K562 (cell line): ENCODE data around the gene CCDC17. TPM values are rescaled to one million over a fixed set of nuclear protein-coding genes. Genes with fewer than 3 reads are reported as not detected.

Experiments
- ARHGAP35 ChIP-seq: fragments of 450-650 bp; IDR thresholded peaks from 2 replicates; pipeline ENCODE4 v1.6.1; 2018; ENCODE audit not compliant: partially characterized antibody
- CBFA2T3 ChIP-seq: fragments of 450-650 bp; IDR thresholded peaks from 2 replicates; pipeline ENCODE4 v1.6.1; 2017
- CBX5 ChIP-seq: IDR thresholded peaks from 2 replicates; pipeline ENCODE4 v1.6.1; 2014; ENCODE audit warnings: low read depth, borderline replicate concordance
- DDX20 ChIP-seq: fragments of 450-650 bp; IDR thresholded peaks from 2 replicates; pipeline ENCODE4 v1.6.1; 2016; ENCODE audit warnings: missing genetic modification characterization, low read depth, mild to moderate bottlenecking, missing compliant biosample characterization, moderate library complexity
- ELF2 ChIP-seq: fragments of 250-450 bp; sonication (Bioruptor Pico); IDR thresholded peaks from 2 replicates; pipeline ENCODE4 v1.5.0; 2021; ENCODE audit warnings: mild to moderate bottlenecking
- EP400 ChIP-seq: fragments of 450-650 bp; IDR thresholded peaks from 2 replicates; pipeline ENCODE4 v1.6.1; 2017; ENCODE audit warnings: antibody characterized with exemption, mild to moderate bottlenecking, moderate library complexity
- ETV1 ChIP-seq: fragments of 450-650 bp; conservative IDR thresholded peaks from 2 replicates; pipeline ENCODE4 v1.6.1; 2016; ENCODE audit warnings: missing genetic modification characterization, control low read depth, low read depth, missing compliant biosample characterization
- GATAD2A ChIP-seq: fragments of 450-650 bp; IDR thresholded peaks from 2 replicates; pipeline ENCODE4 v1.6.1; 2017
- GTF2F1 ChIP-seq: IDR thresholded peaks from 2 replicates; pipeline ENCODE4 v1.6.1; 2011; ENCODE audit warnings: low read depth, low read length, improper control_type of control experiment
- HCFC1 ChIP-seq: IDR thresholded peaks from 2 replicates; pipeline ENCODE4 v1.6.1; 2012; ENCODE audit warnings: low read depth, low read length, improper control_type of control experiment
- HDAC1 ChIP-seq, 2 experiments: fragments of 450-650 bp; IDR thresholded peaks; 2 replicates each; pipeline ENCODE4 v1.6.1; 2016 to 2017; ENCODE audit warnings: inconsistent platforms in 1 of 2, mild to moderate bottlenecking in 1 of 2, moderate library complexity in 1 of 2
- HNRNPH1 ChIP-seq: fragments of 200-400 bp; formaldehyde crosslinking; optimal IDR thresholded peaks from 2 replicates; pipeline ENCODE3; 2017; ENCODE audit warnings: low read depth, mild to moderate bottlenecking, low read length, moderate library complexity
- KDM5B ChIP-seq: fragments of 200-600 bp; sonication (generic); IDR thresholded peaks from 2 replicates; pipeline ENCODE4 v1.6.1; 2012; ENCODE audit warnings: low read depth, mild to moderate bottlenecking, moderate library complexity, low read length, control low read depth, inconsistent platforms; ENCODE audit not compliant: insufficient replicate concordance
- MXD1 ChIP-seq: fragments of 250-450 bp; sonication (Bioruptor Pico); IDR thresholded peaks from 2 replicates; pipeline ENCODE4 v1.8.0; 2021; ENCODE audit warnings: borderline replicate concordance, mild to moderate bottlenecking, moderate library complexity; ENCODE audit not compliant: poor library complexity, severe bottlenecking
- NCOA1 ChIP-seq: fragments of 450-650 bp; IDR thresholded peaks from 2 replicates; pipeline ENCODE4 v1.6.1; 2016; ENCODE audit warnings: low read depth
- NFXL1 ChIP-seq: fragments of 450-650 bp; formaldehyde crosslinking; IDR thresholded peaks from 2 replicates; pipeline ENCODE4 v1.4.0; 2021; ENCODE audit warnings: mild to moderate bottlenecking
- NR3C1 ChIP-seq: sonication (generic); formaldehyde crosslinking; IDR thresholded peaks from 2 replicates; pipeline ENCODE4 v1.8.1; 2022; ENCODE audit warnings: missing genetic modification reagents
- PHB2 ChIP-seq: fragments of 450-650 bp; IDR thresholded peaks from 2 replicates; pipeline ENCODE4 v1.6.1; 2017; ENCODE audit warnings: low read depth
- RAD21 ChIP-seq, 2 experiments: fragments of 250-450 bp in 1 of 2; fragments of 450-650 bp in 1 of 2; sonication (Bioruptor Pico) in 1 of 2; formaldehyde crosslinking in 1 of 2; IDR thresholded peaks in 1 of 2; conservative IDR thresholded peaks in 1 of 2; 2 replicates each; pipeline versions ENCODE4 v1.4.0 to v1.8.0; 2020 to 2022; ENCODE audit warnings: mild to moderate bottlenecking in 2 of 2, moderate library complexity in 1 of 2
- RFX1 ChIP-seq: fragments of 450-650 bp; IDR thresholded peaks from 2 replicates; pipeline ENCODE4 v1.6.1; 2016; ENCODE audit warnings: mild to moderate bottlenecking, moderate library complexity
- SMARCE1 ChIP-seq: fragments of 450-650 bp; IDR thresholded peaks from 2 replicates; pipeline ENCODE4 v1.7.1; 2016; ENCODE audit warnings: mild to moderate bottlenecking
- SP2 ChIP-seq: IDR thresholded peaks from 2 replicates; pipeline ENCODE4 v1.6.1; 2011; ENCODE audit warnings: mild to moderate bottlenecking, low read depth, low read length, moderate library complexity; ENCODE audit not compliant: poor library complexity, severe bottlenecking; ENCODE audit errors: extremely low read depth
- SREBF1 ChIP-seq: fragments of 150-350 bp; IDR thresholded peaks from 2 replicates; pipeline ENCODE4 v1.6.1; 2014; ENCODE audit warnings: antibody characterized with exemption, low read depth, low read length, borderline replicate concordance
- SREBF2 ChIP-seq: sonication (generic); formaldehyde crosslinking; IDR thresholded peaks from 2 replicates; pipeline ENCODE4 v1.4.0; 2020; ENCODE audit warnings: mild to moderate bottlenecking, missing genetic modification reagents
- SRF ChIP-seq, 2 experiments: fragments of 250-450, 450-650 bp in 1 of 2; sonication (Bioruptor Pico) in 1 of 2; sonication (generic) in 1 of 2; formaldehyde crosslinking; IDR thresholded peaks; 2 replicates each; pipeline versions ENCODE4 v1.5.0 to v1.5.1; 2020 to 2022; ENCODE audit warnings: mild to moderate bottlenecking in 1 of 2, missing genetic modification reagents in 1 of 2
- SRSF3 ChIP-seq: fragments of 200-400 bp; formaldehyde crosslinking; IDR thresholded peaks from 2 replicates; pipeline ENCODE4 v1.6.1; 2016; ENCODE audit warnings: mild to moderate bottlenecking, low read length, moderate library complexity; ENCODE audit not compliant: insufficient read depth
- SRSF9 ChIP-seq: fragments of 200-400 bp; formaldehyde crosslinking; IDR thresholded peaks from 2 replicates; pipeline ENCODE4 v1.6.1; 2017; ENCODE audit warnings: low read depth, low read length, borderline replicate concordance
- SUPT5H ChIP-seq: fragments of 450-650 bp; IDR thresholded peaks from 2 replicates; pipeline ENCODE4 v1.6.1; 2016
- XRCC5 ChIP-seq: fragments of 200-400 bp; formaldehyde crosslinking; IDR thresholded peaks from 2 replicates; pipeline ENCODE4 v1.6.1; 2017; ENCODE audit warnings: low read depth, mild to moderate bottlenecking, low read length
- ZNF274 ChIP-seq: IDR thresholded peaks from 2 replicates; pipeline ENCODE4 v1.6.1; 2011; ENCODE audit warnings: low read depth, mild to moderate bottlenecking, low read length, moderate library complexity, borderline replicate concordance
- ZNF584 ChIP-seq: fragments of 200-800 bp; sonication (Bioruptor generic); IDR thresholded peaks from 2 replicates; pipeline ENCODE4 v1.6.1; 2016; ENCODE audit warnings: low read depth, mild to moderate bottlenecking, missing genetic modification characterization, missing compliant biosample characterization
- ZNF79 ChIP-seq: fragments of 250-450 bp; sonication (Bioruptor Pico); IDR thresholded peaks from 2 replicates; pipeline ENCODE4 v1.4.0; 2020; ENCODE audit warnings: low read depth, mild to moderate bottlenecking, moderate library complexity
- ZSCAN32 ChIP-seq: fragments of 450-650 bp; formaldehyde crosslinking; IDR thresholded peaks from 2 replicates; pipeline ENCODE4 v1.4.0; 2020; ENCODE audit warnings: mild to moderate bottlenecking, moderate library complexity
- polyA plus RNA-seq, 8 experiments: library from polyadenylated mRNA; depleted of rRNA in 4 of 8; stranded (reverse) in 5 of 8; unstranded in 3 of 8; fragments of >200 nt; fragmentation: Nextera tagmentation in 2 of 8; fragmentation: Illumina TruSeq in 1 of 8; extraction: Ambion mirVana in 2 of 8; extraction: Trizol in 1 of 8; gene quantifications; 2 replicates each; pipeline versions ENCODE4 v1.2.1 to v1.2.3, GENCODE V29; 2011 to 2014; ENCODE audit warnings: inconsistent platforms in 1 of 8, missing spikeins in 1 of 8
- total RNA-seq, 7 experiments: library from RNA; depleted of rRNA in 6 of 7; stranded (reverse); fragments of >200 nt in 6 of 7; fragmentation: Illumina TruSeq in 2 of 7; extraction: Trizol in 2 of 7; gene quantifications; 2 replicates each; pipeline versions ENCODE4 v1.2.1 to v1.2.3, GENCODE V29; 2011 to 2021; ENCODE audit warnings: low replicate concordance in 1 of 7

Gene CCDC17
- total and polyA plus RNA-seq, 9 of the 15 experiments (the other 6 are each of a cell fraction or from before 2014, with no cell fraction given), result 0.20 to 2.4 (median 0.85) TPM

GRCh38 chr1:45583666-45584350 is 40.0 kb downstream of the CCDC17 start, which contains the start of gene NASP (continued):
- TF ChIP-seq ZNF584 (CRISPR knock-in tag) (no peak), SRSF3 (no peak), HCFC1 (peak; percentile 54), GATAD2A (peak; percentile 50; the same call in 1 of the 2 replicates), ETV1 (tag) (peak; percentile 63; the same call in 1 of the 2 replicates), SRF (CRISPR knock-in tag; IDR thresholded peaks at IDR 0.05) (no peak), CBFA2T3 (peak; percentile 20; the same call in 1 of the 2 replicates), ZNF79 (no peak), DDX20 (tag) (no peak), SREBF1 (no peak), SUPT5H (peak; percentile 100), SRSF9 (no peak), SP2 (no peak), EP400 (peak; percentile 96), ARHGAP35 (no peak), GTF2F1 (peak; percentile 97), RAD21 (CRISPR knock-in tag; conservative IDR thresholded peaks at IDR 0.05 in 1 of 2, IDR thresholded peaks at IDR 0.05 in 1 of 2) (no peak), ZSCAN32 (CRISPR knock-in tag) (no peak), ELF2 (peak; percentile 43), KDM5B (peak; percentile 99), PHB2 (no peak), RFX1 (no peak), XRCC5 (no peak; the same call in 1 of the 2 replicates), NCOA1 (peak; percentile 71), NR3C1 (CRISPR knock-in tag) (peak; percentile 88; the same call in 1 of the 2 replicates), HNRNPH1 (no peak), NFXL1 (no peak), HDAC1 (IDR thresholded peaks at IDR 0.05) (peak; percentile 45 to 97; a peak in 3 of 4 replicates), ZNF274 (no peak), SMARCE1 (no peak), SREBF2 (CRISPR knock-in tag) (no peak), CBX5 (no peak), MXD1 (no peak)
